NCI-H524 (cell line): ENCODE results near the gene ANXA11.
"Not testable (repeated sequence)": the region's sequence is repeated elsewhere in the genome, so short reads cannot be mapped to it uniquely, and the experiment has no call there.

Experiments used
- DNase-seq, 2 experiments: peaks; one replicate each; lab custom pipeline; 2025; lab: John Stamatoyannopoulos, UW

Gene ANXA11

GRCh38 chr10:80145406-80146308 is 59.7 kb downstream of the ANXA11 start:
- peak; percentile 3 to 75 for DNase-seq

DNA sequence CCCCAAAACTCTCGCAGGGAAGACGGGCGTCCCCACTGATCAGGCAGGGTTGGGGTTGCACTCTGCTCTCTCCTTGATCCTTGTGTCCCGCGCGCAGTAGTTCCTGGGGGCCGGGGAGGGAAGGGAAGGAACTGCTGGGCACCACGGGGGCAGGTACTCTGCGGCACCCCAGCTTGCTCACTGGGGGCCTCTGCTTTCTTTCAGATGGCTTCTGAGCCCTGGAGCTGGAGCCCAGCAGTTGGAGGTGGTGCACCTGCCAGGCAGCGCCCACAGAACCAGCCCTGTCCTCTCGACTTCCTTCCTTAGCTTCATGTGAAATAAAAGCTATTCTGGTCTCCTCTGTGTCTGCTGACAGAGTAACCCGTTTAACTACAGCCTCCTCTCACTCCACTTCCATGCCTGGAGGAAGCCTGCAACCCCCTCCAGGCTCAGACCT is 60.6 kb downstream of the ANXA11 start:
- DNase-seq, result no peak

GRCh38 chr10:80144067-80144695 is 61.2 kb downstream of the ANXA11 start:
- peak in 1 of 2 experiments; percentile 29 for DNase-seq

- DNase-seq, result no peak
Observed at GRCh38 chr10:80141696-80142460, 63.5 kb downstream of the ANXA11 start.

GRCh38 chr10:80140251-80140650 is 65.1 kb downstream of the ANXA11 start:
- no peak for DNase-seq

DNA sequence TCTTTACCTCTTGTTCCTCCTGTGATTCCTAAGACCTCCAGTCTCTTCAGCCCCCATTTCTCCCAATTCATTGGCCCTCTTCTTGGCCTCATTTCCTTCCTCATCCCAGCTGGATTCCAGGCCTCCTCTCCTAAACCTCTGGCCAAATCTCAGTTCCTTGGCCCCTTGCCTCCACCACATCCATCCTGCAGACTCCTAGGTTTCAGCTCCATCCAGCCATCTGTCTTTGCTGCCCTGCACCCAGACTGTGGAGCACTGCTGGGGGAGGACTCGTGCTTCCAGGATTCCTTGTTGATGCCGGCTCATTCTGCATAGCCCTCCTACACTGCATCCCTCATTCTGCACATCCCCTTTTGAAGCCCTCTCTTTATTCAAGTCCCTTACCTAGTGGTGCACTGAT is 66.1 kb downstream of the ANXA11 start:
- DNase-seq, result no peak

DNA sequence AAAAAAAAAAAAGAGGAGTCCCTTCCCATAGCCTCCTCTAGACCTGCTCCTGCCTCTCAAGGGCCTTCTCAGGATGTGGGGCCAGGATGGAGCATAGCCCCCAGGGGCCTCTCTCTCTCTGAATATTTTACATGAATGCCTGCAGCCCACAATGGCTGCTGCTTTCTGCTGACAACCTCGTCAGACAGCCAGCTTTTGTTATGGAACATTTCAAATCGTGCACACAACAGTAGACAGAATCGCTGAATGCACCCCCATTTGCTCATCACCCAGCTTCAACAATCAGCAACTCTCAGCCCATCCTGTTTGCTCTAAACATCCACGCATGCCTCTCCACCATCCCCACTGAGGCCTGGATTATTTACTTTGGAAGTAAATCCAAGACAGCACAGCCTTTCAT is 67.4 kb downstream of the ANXA11 start:
- no peak for DNase-seq

DNA sequence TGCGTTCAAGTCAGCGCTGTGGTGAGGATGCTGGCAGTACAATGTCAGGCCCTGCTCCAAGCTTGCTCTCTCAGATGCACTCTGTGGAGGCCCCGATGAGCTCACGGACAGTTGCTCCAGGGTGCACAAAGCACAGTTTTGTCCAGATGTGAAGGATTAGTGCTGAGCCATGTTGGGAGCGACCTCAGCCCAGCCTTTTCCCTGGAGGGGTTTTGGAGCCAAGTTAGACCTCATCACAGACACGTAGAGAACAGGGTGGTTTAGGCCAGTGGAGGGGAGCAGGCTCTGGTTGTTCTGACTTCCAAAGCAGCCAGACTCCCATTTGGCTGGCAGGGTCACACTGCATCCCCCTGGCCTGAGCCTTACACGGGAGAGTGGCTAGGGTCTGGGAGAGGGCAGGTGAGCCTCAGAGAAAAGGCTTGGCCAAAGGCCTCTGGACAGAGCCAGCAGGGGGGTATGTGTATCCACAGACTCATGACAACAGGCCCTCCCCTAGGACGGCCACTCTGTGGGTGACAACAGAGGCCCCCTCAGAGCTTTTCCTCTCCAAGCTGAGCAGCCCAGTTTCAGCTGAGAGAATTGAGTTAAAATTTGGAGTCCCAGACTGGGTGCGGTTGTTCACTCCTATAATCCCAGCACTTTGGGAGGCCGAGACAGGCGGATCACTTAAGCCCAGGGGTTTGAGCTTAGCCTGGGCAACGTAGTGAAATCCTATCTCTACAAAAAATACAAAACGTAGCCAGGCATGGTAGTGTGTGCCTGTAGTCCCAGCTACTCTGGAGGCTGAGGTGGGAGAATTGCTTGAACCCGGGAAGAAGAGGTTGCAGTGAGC is 68.1 kb downstream of the ANXA11 start:
- no peak for DNase-seq

DNA sequence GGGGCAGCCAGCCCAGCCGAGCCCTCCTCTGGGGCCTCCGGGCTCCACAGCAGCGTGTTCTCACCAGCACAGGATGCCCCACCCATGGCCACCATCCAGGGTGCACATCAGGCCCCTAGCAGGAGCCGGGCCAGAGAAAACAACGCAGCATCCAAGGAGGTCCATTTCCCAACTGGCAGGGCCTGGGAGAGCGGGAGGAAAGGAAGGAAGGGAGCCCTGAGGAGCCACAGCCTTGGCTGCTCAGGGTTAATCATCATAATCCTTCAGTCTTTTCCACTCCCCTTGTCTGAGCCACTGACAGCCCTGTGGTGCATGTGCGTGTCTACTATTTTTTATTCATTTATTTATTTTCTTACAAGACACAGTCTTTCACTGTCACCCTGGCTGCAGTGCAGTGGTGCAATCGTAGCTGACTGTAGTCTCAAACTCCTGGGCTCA is 69.2 kb downstream of the ANXA11 start:
- DNase-seq, result no peak

DNA sequence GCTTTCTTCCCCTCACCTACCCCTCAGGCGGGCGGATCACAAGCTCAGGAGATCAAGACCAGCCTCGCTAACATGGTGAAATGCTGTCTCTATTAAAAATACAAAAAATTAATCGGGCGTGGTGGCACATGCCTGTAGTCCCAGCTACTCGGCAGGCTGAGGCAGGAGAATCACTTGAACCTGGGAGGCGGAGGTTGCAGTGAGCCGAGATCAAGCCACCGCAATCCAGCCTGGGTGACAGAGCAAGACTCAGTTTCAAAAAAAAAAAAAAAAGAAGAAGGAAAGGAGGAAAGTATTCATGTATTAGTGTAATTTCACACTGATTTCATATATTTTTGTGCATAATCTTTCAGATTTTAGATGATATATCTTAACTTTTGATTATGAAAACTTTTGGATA is 71.7 kb downstream of the ANXA11 start:
- not testable (repeated sequence) for DNase-seq

DNA sequence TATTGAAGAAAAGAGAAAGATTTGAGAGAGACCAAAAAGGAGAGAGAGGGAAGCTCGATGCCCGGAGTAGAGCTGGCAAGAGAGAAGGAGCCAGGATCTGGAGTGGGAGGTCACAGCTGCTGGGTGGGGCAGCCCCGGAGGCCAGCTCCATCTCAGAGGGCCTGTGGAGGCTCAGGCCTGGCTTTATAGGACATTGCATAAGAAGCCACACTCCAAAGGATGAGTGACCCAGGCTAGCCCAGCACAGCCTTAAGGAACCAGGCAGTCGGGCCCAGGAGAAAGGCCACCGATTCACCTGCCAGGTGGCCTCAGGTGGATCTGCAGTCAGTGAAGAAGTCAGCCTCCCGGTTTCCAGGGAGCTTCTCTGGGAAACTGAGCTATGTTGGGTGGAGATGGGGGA is 72.1 kb downstream of the ANXA11 start:
- DNase-seq, result no peak

GRCh38 chr10:80132299-80133139 is 72.8 kb downstream of the ANXA11 start, which contains the start of gene PLAC9:
TSS of gene PLAC9 (plus strand) at chr10:80132730. CDS start at chr10:80132763, 33 bp downstream.
- DNase-seq, result no peak

GRCh38 chr10:80131499-80131901 is 73.8 kb downstream of the ANXA11 start:
- no peak for DNase-seq

DNA sequence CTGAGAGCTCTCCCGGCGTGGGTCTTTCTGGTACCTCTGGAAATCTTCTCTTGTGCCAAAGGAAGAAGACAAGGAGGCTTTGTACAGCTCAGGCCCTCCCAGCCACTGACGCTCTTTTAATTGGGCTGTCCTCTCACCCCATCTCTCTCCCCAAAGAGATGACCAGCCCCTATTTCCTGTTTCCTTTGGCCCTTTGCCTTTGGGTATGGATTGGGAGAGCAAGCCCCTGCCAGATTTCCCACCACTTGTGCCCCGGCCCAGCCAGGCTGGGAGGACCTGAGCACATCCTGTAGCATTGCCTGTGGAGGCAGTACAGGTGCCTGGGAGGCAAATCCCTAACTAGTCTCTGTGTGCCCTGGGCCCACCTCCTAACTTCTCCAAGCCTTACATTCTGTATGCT is 78.5 kb downstream of the ANXA11 start:
- DNase-seq, result no peak

DNA sequence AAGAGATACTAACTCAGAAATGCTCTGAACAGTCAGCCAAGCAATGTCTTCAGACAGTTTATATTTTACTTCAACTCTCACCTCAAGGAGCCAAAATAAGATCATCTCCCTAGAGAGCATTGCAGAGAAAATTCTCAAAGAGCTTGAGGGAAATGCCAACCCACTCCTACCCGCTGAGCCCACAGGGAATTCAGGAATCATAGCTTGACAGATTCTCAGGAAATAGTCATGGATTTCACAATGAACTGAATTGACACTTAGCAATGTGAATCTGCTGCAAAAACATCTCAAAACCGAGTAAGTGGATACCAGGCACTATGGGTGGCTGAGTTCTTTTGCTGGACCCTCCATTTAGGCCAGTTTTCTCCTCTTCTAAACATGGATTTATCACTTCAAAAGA is 82.6 kb downstream of the ANXA11 start:
- no peak for DNase-seq

DNA sequence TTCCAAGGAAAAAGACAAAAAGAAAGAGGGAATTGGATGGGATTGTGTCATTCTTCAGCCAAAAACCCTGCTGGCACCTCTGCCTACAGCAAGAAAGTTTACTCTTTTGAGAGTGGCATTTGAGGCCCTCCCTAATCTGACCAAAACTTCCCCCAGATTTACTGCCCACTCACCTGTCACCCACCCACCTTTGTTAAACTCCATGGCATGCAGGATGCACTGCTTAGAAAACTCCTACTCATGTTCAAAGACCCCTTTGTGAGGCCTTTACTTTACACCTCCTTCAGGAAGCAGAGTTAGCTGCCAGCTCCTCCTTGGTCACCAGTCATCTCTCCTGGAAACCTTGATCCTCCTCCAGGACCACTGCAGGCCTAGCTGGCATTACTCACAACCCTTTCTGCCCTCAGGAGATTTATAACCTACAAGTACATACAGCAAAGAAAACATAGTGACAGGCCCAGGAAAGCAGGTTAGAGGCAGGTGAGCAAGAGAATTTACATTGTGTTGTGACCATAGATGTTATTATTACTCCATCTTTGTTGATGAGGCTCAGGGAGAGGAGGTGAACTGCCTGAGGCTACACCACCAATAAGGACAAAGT is 83.1 kb downstream of the ANXA11 start:
- DNase-seq, result no peak

DNA sequence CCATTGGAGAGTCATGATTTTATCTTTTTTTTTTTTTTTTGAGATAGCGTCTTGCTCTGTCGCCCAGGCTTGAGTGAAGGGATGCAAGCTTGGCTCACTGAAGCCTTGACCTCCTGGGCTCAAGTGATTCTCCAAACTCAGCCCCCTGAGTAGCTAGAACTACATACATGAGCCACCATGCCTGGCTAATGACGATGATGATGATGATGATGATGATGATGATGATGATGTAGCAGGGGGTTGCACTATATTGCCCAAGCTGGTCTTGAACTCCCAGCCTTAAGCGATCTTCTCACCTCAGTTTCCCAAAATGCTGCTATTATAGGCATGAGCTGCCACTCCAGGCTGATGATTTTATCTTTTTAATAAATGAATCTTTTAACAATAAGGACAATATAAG is 86.7 kb downstream of the ANXA11 start:
- no peak for DNase-seq

GRCh38 chr10:80110986-80111385 is 94.4 kb downstream of the ANXA11 start:
- DNase-seq, result peak in 1 of 2 experiments; percentile 3

GRCh38 chr10:80108576-80109239 is 96.6 kb downstream of the ANXA11 start:
- peak; percentile 75 to 87 for DNase-seq
